GM21528 (cell line): Measurements from ENCODE around the gene ZNF787.
"Not testable (repeated sequence)": the region's sequence is repeated elsewhere in the genome, so short reads cannot be mapped to it uniquely, and the experiment has no call there.

Source experiments
- ATAC-seq: cut with Tn5 transposase; IDR thresholded peaks from one replicate; pipeline ENCODE4 v1.9.1; 2021; ENCODE audit warnings: mild to moderate bottlenecking, moderate library complexity; ENCODE audit not compliant: unreplicated experiment, low FRiP score

ZNF787 gene

DNA sequence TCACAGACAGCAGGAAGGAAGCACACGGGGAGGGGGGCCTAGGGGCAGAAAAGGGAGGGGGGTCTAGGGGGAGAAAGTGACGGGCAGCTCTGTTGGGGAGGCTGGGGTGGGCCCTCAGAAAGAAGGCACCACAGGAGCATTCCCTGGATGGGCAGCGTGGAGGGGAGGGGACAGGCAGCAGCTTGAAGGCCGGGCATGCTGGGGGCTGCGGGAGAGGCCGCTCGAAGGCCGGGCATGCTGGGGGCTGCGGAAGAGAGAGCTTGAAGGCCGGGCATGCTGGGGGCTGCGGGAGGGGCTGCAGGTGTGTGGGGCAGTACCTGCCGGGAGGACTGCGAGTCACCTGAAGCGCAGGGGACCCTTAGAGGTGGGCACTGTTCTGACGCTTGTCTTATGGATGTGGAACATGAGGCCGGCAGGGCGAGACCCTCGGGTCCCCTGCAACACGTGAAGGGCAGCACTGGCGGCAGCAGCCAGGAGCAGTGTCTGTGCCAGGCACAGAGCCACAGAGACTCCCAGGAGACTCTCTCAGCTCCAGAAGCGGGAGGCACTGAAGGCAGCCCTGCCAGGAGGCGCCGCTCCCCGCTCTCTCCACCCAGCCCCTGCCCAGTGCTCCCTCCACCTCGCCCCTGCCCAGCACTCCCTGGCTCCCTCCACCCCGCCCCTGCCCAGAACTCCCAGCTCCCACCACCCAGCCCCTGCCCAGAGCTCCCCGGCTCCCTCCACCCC is 13.3 kb downstream of the ZNF787 start:
- no peak for ATAC-seq

DNA sequence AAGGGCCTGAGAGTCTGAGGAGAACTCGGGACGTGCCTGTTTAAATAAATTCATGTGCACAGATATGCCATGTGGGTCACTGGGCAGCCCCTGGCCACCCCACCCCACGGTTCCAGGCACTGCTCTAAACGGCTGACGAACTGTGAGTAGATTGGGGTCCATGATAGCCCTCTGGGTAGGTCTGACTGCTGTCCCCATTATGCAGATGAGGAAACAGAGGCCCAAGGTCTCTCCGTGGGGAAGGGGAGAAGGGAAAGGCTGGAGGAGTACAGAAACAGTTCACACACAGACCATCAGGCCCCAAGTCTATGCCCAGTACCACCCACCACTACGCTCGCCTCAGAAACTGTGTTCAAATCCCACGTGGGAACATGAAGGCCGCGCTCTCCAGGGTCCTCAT is 14.1 kb downstream of the ZNF787 start:
- no peak for ATAC-seq

- no peak for ATAC-seq
These were observed 14.7 kb downstream of the ZNF787 start for GRCh38 chr19:56106397-56106849.

GRCh38 chr19:56105831-56106396 is 15.2 kb downstream of the ZNF787 start:
- not testable (repeated sequence) for ATAC-seq

DNA sequence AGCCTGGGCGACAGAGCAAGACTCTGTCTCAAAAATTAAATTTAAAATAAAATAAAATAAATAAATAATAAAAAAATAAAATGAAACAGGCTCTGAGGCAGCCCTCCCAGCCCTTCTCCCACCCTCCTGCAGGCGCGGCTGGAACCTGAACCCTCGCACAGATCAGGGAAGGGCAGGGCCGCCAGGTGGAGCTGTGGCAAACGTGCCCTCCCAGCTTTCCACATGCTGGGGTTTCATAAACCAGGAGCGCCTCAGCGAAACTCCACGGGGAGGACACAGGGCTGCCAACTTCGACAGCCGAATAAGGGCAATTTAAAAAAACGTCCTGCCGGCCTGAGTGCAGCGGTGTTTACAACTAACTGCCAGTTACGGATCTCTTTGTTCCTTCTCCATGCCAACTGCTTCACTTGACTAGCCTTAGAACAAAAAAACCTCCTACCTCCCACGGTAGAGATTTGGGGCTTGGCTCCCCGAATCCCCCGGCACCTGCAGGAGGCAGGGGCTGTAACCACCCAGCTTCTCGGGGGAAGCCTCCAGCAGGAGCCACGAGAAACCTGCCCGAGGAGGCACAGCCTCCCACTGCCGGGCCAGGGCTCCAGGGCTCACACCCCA is 15.9 kb downstream of the ZNF787 start:
- no peak for ATAC-seq

DNA sequence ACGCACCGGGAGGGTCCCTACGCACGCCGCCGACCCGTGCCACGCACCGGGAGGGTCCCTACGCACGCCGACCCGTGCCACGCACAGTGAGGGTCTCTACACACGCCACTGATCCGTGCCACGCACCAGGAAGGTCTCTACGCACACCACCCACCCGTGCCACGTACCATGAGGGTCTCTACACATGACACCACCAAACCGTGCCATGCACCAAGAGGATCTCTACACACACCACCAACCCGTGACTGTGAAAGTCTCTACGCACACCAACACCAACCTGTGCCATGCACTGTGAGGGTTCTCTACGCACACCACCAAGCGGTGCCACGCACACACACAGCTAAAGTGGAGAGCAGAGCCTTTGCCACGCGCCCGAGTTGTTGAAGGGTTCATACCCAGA is 16.7 kb downstream of the ZNF787 start:
- no peak for ATAC-seq

- ATAC-seq = no peak
These were observed 18.0 kb downstream of the ZNF787 start for GRCh38 chr19:56103027-56103614.

DNA sequence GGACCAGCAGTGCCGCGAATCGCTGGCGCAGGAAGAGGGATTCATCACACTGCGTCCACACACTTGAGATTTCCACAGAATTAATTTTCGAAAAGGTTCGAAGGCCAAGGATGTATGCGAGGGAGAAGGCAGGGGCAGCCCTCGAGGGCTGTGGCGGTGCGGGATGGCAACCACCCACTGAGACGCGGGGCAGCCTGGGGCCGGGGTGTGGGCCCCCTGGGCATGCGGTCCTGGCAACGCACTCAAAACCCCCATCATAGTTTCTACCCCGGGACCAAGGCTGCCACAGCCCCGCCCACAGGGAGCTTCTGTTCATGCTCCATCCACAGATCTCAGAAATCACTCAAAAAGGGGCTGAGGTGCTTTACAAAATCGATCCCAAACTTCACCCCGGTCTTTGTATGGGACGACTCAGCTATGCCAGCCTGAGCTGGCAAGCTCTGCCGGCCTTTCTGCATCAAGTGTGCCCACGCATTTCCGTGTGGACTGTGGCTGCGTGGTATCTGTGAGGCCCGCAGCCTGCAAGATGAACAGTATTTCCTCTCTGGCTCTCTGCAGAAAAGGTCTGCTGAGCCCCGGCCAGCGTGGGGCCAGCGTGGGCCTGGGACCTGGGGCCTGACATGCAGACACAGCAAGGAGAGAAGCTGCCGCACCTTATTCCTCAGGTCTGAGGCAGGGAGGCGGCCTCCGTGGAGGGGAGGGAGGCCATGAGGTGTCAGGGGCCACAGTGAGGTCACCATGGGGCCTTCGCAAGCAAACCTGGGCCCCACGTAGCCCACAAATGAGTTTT is 19.2 kb downstream of the ZNF787 start:
- no peak for ATAC-seq

- ATAC-seq = no peak
These were observed 20.0 kb downstream of the ZNF787 start for GRCh38 chr19:56101095-56101494.

DNA sequence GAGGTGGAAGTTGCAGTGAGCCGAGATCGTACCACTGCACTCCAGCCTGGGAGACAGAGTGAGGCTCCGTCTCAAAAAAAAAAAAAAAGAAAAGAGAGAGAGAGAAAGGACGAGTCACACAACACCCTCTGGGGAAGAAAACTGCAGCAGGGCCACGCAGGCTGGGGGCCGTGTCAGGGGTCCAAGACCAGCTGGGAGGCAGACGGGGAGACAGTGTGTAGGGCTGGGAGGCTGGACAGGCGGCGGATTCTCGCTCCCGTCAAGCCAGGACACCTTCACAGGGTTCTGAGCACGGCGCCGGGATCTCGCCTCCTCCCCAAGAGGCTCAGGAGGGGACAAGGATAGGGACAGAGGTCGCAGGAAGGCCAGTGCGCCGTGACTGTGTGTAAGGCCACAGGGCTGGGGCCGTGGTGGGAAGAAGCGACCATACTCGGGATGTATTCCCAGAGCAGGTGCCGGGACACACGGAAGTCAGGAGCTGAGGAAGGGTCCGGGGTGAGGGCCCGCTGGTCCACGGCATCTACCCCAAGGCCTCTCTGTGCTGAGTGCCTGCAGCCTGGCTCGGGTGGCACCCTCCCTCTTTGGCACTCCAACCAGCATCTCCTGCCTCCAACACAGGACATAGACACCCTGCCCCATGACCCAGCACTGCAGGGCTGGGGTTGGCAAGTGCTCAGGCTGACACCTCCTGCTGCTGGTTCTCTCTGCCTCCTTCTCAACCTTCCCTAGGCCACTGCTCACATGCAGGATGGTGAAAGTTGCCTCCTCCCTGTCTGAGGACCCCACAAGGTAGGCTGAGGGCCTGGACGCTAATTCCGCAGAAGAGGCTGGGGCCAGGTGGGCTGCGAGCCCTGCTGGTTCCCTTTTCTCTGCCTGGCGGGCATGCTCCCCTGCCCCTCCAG is 21.2 kb downstream of the ZNF787 start:
- no peak for ATAC-seq

DNA sequence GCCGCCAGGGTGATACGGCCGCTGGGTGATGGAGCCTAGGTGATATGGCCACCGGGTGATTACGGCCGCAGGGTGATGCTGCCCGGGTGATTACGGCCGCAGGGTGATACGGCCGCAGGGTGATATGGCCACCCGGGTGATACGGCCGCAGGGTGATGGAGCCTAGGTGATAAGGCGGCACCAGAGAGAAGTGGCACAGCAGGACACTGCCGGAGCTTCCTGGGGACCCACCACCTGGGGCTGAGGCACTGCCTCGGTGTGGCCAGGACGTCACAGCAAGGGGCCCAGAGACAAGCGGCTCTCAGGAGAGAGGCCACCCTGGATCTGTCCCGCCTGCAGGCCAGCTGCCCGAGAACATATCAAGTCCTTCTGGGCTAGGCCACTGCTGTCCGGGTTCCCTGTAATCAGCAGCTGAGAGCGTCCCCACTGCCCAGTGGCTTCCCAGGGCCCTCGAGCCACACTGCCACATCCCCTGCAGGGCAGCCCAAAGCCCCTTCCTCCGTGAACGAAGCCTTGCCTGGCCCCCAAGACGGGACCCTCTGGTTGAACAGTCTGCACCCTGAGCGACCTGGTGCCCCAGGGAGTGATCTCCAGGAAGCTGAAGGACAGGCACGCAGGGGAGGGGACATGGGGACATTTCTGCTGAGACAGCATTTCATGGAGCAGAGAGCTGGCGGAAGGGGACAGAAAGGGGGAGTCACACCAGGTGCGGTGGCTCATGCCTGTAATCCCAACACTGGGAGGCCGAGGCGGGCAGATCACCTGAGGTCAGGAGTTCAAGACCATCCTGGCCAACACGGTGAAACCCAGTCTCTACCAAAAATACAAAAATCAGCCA is 22.1 kb downstream of the ZNF787 start:
- no peak for ATAC-seq

DNA sequence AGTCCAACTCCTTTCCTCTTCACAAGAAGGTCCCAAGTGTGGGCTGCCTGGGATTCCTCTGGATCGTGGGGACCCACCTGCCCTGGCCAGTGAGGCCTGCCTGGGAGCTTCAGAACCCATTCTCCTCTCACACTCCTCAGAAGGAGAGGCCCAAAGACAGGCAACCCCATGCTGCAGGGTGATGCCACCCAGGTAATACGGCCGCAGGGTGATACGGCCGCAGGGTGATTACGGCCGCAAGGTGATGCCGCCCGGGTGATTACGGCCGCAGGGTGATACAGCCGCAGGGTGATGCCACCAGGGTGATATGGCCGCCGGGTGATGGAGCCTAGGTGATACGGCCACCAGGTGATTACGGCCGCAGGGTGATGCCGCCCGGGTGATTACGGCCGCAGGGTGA is 22.9 kb downstream of the ZNF787 start:
- ATAC-seq = not testable (repeated sequence)

GRCh38 chr19:56097776-56098175 is 23.3 kb downstream of the ZNF787 start:
- no peak for ATAC-seq

GRCh38 chr19:56097306-56097705 is 23.8 kb downstream of the ZNF787 start:
- no peak for ATAC-seq

- no peak for ATAC-seq
These were observed 24.4 kb downstream of the ZNF787 start for GRCh38 chr19:56096665-56097064.

DNA sequence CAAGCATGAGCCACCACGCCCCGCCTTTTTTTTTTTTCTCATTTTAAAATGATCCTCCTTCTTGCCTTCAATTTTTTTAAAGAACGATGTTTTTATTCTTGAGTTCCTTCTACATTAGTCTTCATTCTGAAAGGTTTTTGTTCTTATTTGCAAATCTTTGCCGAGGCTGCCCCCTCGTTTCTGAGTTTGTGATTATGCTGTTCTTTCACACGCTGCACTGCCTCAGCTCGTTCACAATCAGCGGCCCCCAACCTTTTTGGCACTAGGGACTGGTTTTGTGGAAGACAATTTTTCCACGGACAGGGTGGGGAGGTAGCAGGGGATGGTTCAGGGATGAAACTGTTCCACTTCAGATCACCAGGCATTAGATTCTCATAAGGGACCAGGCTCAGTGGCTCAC is 26.6 kb downstream of the ZNF787 start:
- no peak for ATAC-seq

- no peak for ATAC-seq
These were observed 28.1 kb downstream of the ZNF787 start for GRCh38 chr19:56092685-56093631.
